GM12874 (cell line): Measurements from ENCODE around the gene ADGRE1.

Experiments
- CTCF ChIP-seq: IDR thresholded peaks from 2 replicates; pipeline ENCODE4 v1.5.1; 2011; ENCODE audit warnings: low read depth, mild to moderate bottlenecking, control low read depth, low read length, moderate library complexity; ENCODE audit not compliant: insufficient read depth

Gene ADGRE1

GRCh38 chr19:6976197-6976596 is 88.8 kb downstream of the ADGRE1 start:
- TF ChIP-seq CTCF = no peak

GRCh38 chr19:6979399-6979798 is 92.0 kb downstream of the ADGRE1 start:
- no peak for TF ChIP-seq CTCF

- TF ChIP-seq CTCF = no peak
Observed at GRCh38 chr19:6983448-6983847, 96.1 kb downstream of the ADGRE1 start.

GRCh38 chr19:6987850-6988249 is 100.5 kb downstream of the ADGRE1 start:
- no peak for TF ChIP-seq CTCF

GRCh38 chr19:6988257-6988656 is 100.9 kb downstream of the ADGRE1 start:
- no peak for TF ChIP-seq CTCF
